ENCODE results near the gene ERBB2. TPM values are rescaled to one million over a fixed set of nuclear protein-coding genes. Genes with fewer than 3 reads are reported as not detected.
A peak's percentile ranks its signal among the peaks of the same experiment; 100 is the strongest.

Gene ERBB2
- total and polyA plus RNA-seq, 2 of the 13 experiments (the other 11 are each of a cell fraction or from before 2014, with no cell fraction given), result 57.7 to 64.1 TPM

DNA sequence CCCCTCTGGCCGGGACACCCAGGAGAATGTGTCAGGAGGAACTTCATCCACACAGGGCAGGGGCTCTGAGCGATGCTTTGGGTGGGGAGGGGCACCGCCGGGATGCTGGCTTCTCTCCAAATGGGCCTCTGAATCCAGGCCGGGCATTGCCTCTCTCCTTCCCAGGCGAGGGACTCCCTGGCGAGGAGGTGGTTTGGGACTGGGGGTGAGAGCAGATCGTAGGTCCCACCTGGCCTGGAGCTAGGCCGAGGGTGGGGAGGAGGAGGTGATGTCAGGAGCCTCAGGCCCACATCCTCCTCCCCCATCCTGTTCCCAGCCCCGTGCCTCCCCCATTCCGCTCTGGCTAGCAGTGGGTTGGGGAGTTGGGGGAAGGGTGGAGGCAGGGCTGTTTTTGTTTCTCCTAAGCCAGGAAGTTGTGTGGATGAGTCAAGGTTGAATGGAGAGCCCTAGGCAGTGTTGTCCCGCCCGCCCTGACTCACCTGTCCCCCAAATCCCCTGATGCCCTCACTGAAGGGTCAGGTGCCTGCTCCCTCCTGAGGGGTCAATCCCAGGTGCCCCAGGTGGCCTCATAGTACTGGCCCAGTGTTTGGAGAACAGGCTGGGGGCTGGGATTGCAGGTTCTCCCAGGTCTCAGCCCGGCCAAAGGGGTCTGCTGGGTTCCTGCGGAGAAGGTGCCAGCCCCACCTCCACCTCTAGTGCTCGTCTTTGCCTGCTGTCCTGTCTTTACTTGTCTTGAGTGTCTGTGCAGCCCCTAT is 40.7 kb downstream of the ERBB2 start (continued):
- TF ChIP-seq BRD4 (CRISPR knock-in tag; IDR thresholded peaks at IDR 0.05), result peak; percentile 65
- TF ChIP-seq RELA (CRISPR knock-in tag; IDR thresholded peaks at IDR 0.05), result no peak
- TF ChIP-seq NAIF1 (CRISPR knock-in tag; IDR thresholded peaks at IDR 0.05; ENCODE audit: borderline replicate concordance), result no peak; the same call in 1 of the 2 replicates
- TF ChIP-seq DNMT3B (CRISPR knock-in tag; conservative IDR thresholded peaks at IDR 0.05), result peak; percentile 60; the same call in 1 of the 2 replicates
- no peak; the same call in 1 of the 2 replicates for TF ChIP-seq ZNF777 (CRISPR knock-in tag; IDR thresholded peaks at IDR 0.05)
- peak; percentile 53; the same call in 1 of the 2 replicates for TF ChIP-seq HMG20A (CRISPR knock-in tag; IDR thresholded peaks at IDR 0.05; ENCODE audit: borderline replicate concordance)
- peak; percentile 4; the same call in 1 of the 2 replicates for TF ChIP-seq BORCS8-MEF2B (CRISPR knock-in tag; IDR thresholded peaks at IDR 0.05)
- peak; percentile 52 to 76; a peak in 3 of 4 replicates for TF ChIP-seq POLR2A (IDR thresholded peaks at IDR 0.05; ENCODE audit: insufficient read depth in 1 of 2, low read depth in 2 of 2, low read length in 2 of 2)
- TF ChIP-seq TBL1XR1 (IDR thresholded peaks at IDR 0.05; ENCODE audit: borderline replicate concordance, low read length, partially characterized antibody), result no peak
- TF ChIP-seq, protein P1, sequence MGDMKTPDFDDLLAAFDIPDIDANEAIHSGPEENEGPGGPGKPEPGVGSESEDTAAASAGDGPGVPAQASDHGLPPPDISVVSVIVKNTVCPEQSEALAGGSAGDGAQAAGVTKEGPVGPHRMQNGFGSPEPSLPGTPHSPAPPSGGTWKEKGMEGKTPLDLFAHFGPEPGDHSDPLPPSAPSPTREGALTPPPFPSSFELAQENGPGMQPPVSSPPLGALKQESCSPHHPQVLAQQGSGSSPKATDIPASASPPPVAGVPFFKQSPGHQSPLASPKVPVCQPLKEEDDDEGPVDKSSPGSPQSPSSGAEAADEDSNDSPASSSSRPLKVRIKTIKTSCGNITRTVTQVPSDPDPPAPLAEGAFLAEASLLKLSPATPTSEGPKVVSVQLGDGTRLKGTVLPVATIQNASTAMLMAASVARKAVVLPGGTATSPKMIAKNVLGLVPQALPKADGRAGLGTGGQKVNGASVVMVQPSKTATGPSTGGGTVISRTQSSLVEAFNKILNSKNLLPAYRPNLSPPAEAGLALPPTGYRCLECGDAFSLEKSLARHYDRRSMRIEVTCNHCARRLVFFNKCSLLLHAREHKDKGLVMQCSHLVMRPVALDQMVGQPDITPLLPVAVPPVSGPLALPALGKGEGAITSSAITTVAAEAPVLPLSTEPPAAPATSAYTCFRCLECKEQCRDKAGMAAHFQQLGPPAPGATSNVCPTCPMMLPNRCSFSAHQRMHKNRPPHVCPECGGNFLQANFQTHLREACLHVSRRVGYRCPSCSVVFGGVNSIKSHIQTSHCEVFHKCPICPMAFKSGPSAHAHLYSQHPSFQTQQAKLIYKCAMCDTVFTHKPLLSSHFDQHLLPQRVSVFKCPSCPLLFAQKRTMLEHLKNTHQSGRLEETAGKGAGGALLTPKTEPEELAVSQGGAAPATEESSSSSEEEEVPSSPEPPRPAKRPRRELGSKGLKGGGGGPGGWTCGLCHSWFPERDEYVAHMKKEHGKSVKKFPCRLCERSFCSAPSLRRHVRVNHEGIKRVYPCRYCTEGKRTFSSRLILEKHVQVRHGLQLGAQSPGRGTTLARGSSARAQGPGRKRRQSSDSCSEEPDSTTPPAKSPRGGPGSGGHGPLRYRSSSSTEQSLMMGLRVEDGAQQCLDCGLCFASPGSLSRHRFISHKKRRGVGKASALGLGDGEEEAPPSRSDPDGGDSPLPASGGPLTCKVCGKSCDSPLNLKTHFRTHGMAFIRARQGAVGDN (CRISPR knock-in tag; IDR thresholded peaks at IDR 0.05), result peak; percentile 87
- TF ChIP-seq, protein P2, sequence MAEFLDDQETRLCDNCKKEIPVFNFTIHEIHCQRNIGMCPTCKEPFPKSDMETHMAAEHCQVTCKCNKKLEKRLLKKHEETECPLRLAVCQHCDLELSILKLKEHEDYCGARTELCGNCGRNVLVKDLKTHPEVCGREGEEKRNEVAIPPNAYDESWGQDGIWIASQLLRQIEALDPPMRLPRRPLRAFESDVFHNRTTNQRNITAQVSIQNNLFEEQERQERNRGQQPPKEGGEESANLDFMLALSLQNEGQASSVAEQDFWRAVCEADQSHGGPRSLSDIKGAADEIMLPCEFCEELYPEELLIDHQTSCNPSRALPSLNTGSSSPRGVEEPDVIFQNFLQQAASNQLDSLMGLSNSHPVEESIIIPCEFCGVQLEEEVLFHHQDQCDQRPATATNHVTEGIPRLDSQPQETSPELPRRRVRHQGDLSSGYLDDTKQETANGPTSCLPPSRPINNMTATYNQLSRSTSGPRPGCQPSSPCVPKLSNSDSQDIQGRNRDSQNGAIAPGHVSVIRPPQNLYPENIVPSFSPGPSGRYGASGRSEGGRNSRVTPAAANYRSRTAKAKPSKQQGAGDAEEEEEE (CRISPR knock-in tag; IDR thresholded peaks at IDR 0.05; ENCODE audit: borderline replicate concordance), result no peak; the same call in 1 of the 2 replicates
- no peak for TF ChIP-seq FOSL1 (CRISPR knock-in tag; IDR thresholded peaks at IDR 0.05; ENCODE audit: borderline replicate concordance)
- peak; percentile 45; the same call in 1 of the 2 replicates for TF ChIP-seq ZNF558 (CRISPR knock-in tag; IDR thresholded peaks at IDR 0.05; ENCODE audit: borderline replicate concordance)
- TF ChIP-seq, protein P3, sequence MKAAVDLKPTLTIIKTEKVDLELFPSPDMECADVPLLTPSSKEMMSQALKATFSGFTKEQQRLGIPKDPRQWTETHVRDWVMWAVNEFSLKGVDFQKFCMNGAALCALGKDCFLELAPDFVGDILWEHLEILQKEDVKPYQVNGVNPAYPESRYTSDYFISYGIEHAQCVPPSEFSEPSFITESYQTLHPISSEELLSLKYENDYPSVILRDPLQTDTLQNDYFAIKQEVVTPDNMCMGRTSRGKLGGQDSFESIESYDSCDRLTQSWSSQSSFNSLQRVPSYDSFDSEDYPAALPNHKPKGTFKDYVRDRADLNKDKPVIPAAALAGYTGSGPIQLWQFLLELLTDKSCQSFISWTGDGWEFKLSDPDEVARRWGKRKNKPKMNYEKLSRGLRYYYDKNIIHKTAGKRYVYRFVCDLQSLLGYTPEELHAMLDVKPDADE (CRISPR knock-in tag; IDR thresholded peaks at IDR 0.05), result peak; percentile 47; the same call in 1 of the 2 replicates
- 0 out of 4 replicates have a peak, but pooled peaks of 1 of the 2 experiments have one; percentile 4 for TF ChIP-seq NR2F1 (CRISPR knock-in tag; IDR thresholded peaks at IDR 0.05)
- TF ChIP-seq SIN3B (IDR thresholded peaks at IDR 0.05; ENCODE audit: low read length), result no peak
- TF ChIP-seq HIVEP1 (CRISPR knock-in tag; IDR thresholded peaks at IDR 0.05), result peak; percentile 45; the same call in 1 of the 2 replicates
- TF ChIP-seq KAT8 (CRISPR knock-in tag; IDR thresholded peaks at IDR 0.05), result peak; percentile 83
- peak; percentile 47; the same call in 1 of the 2 replicates for TF ChIP-seq ZNF121 (CRISPR knock-in tag; IDR thresholded peaks at IDR 0.05)
- no peak for TF ChIP-seq ZNF678 (CRISPR knock-in tag; IDR thresholded peaks at IDR 0.05)
- TF ChIP-seq CBFB (CRISPR knock-in tag; IDR thresholded peaks at IDR 0.05), result peak; percentile 50
- no peak for TF ChIP-seq KMT2B (CRISPR knock-in tag; IDR thresholded peaks at IDR 0.05)
- TF ChIP-seq ZNF563 (CRISPR knock-in tag; IDR thresholded peaks at IDR 0.05), result peak; percentile 48; the same call in 1 of the 2 replicates
- peak; percentile 83 for TF ChIP-seq ZNF335 (CRISPR knock-in tag; IDR thresholded peaks at IDR 0.05)
